ENCODE measurements around the gene ACSM6.

Gene ACSM6

GRCh38 chr10:95264227-95265051 is 70.4 kb downstream of the ACSM6 start:
- TF ChIP-seq CTCF (IDR thresholded peaks at IDR 0.05) (no peak), ZFX (IDR thresholded peaks at IDR 0.05; ENCODE audit: borderline replicate concordance) (no peak)
- H3K27ac ChIP-seq = no peak overlapping the region

GRCh38 chr10:95265572-95265971 is 71.5 kb downstream of the ACSM6 start:
- TF ChIP-seq ZFX (IDR thresholded peaks at IDR 0.05; ENCODE audit: borderline replicate concordance) = no peak
- TF ChIP-seq CTCF (IDR thresholded peaks at IDR 0.05) = no peak
- H3K27ac ChIP-seq = no peak overlapping the region

GRCh38 chr10:95266674-95267095 is 72.6 kb downstream of the ACSM6 start:
- TF ChIP-seq ZFX (IDR thresholded peaks at IDR 0.05; ENCODE audit: borderline replicate concordance) (no peak), CTCF (IDR thresholded peaks at IDR 0.05) (no peak)
- no peak overlapping the region for H3K27ac ChIP-seq

GRCh38 chr10:95267251-95267650 is 73.2 kb downstream of the ACSM6 start:
- no peak overlapping the region for H3K27ac ChIP-seq
- TF ChIP-seq ZFX (IDR thresholded peaks at IDR 0.05; ENCODE audit: borderline replicate concordance) (no peak), CTCF (IDR thresholded peaks at IDR 0.05) (no peak)

GRCh38 chr10:95268438-95268837 is 74.4 kb downstream of the ACSM6 start:
- no peak for TF ChIP-seq ZFX (IDR thresholded peaks at IDR 0.05; ENCODE audit: borderline replicate concordance)
- no peak for TF ChIP-seq CTCF (IDR thresholded peaks at IDR 0.05)
- H3K27ac ChIP-seq = no peak overlapping the region

- no peak overlapping the region for H3K27ac ChIP-seq
- TF ChIP-seq ZFX (IDR thresholded peaks at IDR 0.05; ENCODE audit: borderline replicate concordance) = no peak
- no peak for TF ChIP-seq CTCF (IDR thresholded peaks at IDR 0.05)
Observed at GRCh38 chr10:95273393-95274312, 79.6 kb downstream of the ACSM6 start.
